ENCODE results near the gene HSPA5.
"Not testable (repeated sequence)": the region's sequence is repeated elsewhere in the genome, so short reads cannot be mapped to it uniquely, and the experiment has no call there.

The HSPA5 gene

DNA sequence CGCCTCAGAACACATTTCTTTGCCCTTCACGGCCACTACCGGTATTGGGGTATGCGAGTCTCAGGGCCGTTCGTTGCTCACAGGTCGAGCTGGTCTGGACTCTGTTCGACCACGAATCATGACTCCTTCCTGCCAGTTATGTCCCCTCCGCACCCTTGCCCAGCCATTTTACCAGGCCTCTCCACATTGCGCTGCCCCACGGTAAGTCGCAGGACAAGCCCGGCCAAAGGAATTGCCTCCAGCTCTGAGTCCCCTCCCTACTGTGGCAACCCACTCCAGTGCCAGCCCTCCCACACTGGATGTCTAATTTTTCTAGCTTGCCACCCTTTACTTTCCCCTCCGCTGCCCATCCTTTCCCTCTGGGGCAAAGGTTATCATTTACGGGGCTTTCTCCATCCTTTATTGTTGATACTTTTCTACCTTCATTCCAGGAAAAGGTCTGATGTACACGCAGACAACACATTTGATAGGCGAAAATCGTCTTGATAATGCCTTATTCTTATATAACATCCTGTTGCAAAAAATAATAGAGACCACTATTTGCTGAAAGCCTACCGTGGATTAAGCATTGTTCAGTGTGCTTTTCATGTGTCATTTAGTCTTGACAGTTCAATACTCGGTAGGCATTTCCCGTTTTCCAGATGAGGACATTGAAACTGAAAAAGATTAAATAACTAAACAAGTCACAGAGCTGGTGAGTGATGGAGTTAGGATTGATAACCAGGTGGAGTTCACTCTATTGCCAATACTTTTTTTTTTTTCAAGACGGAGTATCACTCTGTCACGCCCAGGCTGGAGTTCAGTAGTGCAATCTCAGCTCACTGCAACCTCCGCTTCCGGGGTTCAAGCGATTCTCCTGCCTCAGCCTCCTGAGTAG, 958 bp upstream of the HSPA5 start:
- DNase-seq, result no peak

DNA sequence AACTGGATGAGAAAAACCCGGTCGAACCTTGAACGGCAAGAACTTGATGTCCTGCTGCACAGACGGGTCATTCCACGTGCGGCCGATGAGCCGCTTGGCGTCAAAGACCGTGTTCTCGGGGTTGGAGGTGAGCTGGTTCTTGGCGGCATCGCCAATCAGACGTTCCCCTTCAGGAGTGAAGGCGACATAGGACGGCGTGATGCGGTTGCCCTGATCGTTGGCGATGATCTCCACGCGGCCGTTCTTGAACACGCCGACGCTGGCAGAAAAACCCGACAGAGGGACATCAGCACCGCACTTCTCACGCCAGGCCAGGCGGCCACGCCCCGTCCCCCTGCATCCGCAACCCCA, 519 bp downstream of the HSPA5 start:
- peak; percentile 21 for DNase-seq

GRCh38 chr9:125239631-125240597, 1.2 kb downstream of the HSPA5 start:
- no peak for DNase-seq

GRCh38 chr9:125238915-125239446, 2.2 kb downstream of the HSPA5 start:
- DNase-seq, result no peak

- DNase-seq, result no peak
These were observed 2.8 kb downstream of the HSPA5 start for GRCh38 chr9:125238127-125238914.

GRCh38 chr9:125236520-125237159, 4.5 kb downstream of the HSPA5 start:
- not testable (repeated sequence) for DNase-seq

DNA sequence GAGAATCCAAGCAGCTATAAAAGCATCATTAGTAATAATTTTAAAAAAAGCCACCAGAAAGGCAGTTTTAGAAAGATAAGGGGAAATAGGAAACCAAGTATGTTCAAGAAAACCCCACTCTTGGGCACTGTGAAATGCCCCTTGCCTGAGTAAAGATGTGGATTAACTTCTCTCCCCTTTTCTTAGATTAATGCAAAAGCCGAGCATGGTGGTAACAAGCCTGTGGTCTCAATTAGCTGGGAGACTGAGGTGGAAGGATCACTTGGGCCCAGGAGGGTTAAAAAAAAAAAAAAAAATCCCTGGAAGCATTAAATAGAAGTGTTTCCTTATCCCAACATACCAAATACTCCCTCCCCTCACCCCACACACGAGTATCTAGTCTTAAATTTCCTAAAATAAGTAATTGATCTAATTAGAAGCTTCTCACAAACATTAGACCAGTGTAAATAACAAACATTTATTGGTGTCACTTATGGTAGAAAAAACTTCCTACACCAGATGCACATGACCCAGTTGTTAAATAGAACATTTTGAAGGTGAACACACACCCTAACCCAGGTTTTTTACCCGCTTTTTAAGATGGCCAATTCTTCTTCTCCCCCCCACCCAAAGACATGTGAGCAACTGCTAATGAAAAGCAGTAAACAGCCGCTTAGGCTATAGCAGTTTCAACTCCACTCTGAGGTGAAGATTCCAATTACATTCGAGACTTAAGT, 5.2 kb downstream of the HSPA5 start:
- DNase-seq, result no peak

- not testable (repeated sequence) for DNase-seq
These were observed 7.0 kb downstream of the HSPA5 start for GRCh38 chr9:125234099-125234498.

DNA sequence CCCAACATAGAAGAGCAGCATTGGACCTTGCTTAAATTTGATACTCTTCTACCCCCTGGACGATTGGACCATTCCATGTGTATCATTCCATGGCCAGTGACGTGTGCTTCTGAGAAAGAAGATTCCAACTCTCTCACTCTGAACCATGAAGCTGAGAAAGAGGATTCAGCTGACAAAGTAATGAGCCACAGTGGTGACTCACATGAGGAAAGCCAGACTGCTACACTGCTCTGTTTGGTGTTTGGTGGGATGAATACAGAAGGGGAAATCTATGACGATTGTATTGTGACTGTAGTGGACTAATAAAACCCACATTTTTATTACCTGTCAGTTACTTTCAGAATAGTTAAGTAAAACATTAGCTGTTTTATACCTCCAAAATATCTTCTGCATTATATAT, 7.5 kb downstream of the HSPA5 start:
- no peak for DNase-seq

GRCh38 chr9:125227761-125228160, 13.4 kb downstream of the HSPA5 start:
- no peak for DNase-seq

- DNase-seq, result not testable (repeated sequence)
These were observed 16.3 kb downstream of the HSPA5 start for GRCh38 chr9:125224858-125225257.

DNA sequence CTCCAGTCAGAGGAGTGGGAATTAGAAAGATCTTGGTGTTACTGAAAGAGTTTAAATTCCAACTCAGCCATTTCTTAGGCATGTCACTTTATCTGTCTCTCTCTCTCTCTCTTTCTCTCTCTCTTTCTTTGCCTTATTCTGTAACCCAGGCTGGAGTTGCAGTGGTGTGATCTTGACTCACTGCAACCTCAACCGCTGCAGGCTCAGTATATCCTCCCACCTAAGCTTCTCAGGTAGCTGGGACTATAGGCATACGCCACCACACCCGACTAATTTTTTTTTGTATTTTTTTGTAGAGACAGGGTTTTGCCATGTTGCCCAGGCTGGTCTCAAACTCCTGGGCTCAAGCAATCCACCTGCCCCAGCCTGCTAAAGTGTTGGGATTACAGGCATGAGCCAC, 22.5 kb downstream of the HSPA5 start:
- DNase-seq, result no peak

- no peak for DNase-seq
These were observed 27.0 kb downstream of the HSPA5 start for GRCh38 chr9:125214186-125214585.

GRCh38 chr9:125204477-125204876, 36.7 kb downstream of the HSPA5 start:
- no peak for DNase-seq

DNA sequence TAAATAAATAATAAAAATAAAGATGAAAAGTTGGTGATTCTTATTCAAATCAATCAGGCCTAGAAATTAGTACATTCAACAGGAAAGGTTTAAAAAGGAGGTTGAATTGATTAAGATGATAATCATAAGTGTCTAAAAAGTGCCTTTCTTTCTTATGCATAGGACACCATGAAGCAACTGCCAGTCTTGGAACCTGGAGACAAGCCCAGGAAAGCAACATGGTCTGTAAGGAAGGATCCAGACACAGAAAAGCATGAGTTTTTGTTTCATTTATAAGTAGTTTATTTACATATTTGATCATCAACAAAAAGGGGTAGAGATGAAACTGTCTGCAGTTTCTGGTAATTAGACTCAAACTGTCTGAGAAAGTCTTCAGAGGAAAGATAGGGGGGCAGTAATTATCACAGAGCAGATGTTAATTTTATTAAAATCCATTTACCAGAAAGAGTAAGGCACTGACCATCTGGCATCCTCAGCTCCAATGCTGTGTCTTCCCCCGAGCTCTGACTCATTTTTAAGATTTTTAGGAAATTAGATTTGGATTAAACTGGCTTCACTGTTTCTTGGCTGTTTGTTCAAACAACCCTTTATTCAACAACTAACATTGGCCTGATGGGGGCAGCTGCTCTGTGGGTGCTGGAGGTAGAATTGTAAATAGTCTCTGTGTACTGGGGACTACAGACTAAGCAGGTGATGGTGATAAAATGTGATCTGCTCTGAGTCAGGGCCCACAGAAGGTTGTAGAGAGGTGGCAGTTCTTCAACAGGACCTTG, 38.1 kb downstream of the HSPA5 start:
- DNase-seq, result no peak

- peak; percentile 86 for DNase-seq
These were observed 40.7 kb downstream of the HSPA5 start, which contains the start of gene RABEPK for GRCh38 chr9:125200216-125201047. Gene RABEPK, plus strand, starts transcription at chr9:125200542. Its CDS starts 2,472 bp downstream, at chr9:125203014.

DNA sequence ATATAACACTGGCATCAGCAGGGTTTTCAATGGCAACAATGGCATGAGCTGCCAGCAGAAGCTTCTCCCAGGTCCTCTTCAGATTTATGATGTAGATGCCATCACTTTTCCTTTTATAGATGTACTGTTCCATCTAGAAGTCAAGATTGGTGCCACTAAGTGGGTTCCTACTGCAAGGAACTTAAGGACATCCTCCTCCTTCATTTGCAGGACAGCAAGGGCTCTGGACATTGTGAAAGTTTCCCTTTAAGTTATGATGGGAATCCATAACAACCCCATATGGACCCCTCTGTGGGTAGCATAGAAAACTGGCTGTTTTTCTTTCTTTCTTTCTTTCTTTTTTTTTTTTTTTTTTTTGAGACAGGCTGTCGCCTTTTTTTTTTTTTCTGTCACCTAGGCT, 45.6 kb downstream of the HSPA5 start:
- not testable (repeated sequence) for DNase-seq

DNA sequence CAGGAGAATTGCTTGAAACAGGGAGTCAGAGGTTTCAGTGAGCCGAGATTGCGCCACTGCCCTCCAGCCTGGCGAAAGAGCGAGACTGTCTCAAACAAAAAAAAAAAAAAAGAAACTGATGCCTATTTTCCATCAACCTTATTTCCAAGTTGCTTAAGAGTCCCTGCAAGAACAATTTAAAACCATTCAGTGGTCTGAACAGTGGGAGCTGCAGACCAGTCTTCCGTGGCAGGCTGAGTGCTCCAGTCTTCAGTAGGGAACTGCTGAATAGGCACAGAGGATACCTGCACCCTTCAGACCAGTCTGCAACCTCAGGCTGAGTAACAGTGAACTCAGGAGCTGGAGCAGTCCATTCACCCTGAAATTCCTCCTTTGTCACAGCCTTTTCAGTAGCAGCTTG, 46.7 kb downstream of the HSPA5 start:
- DNase-seq, result not testable (repeated sequence)

GRCh38 chr9:125190361-125190801, 50.8 kb downstream of the HSPA5 start:
- DNase-seq, result no peak

Measured in effector CD4-positive, alpha-beta T cell (primary cell).